ENCODE measurements around the gene PPP1R1B. TPM values are rescaled to one million over a fixed set of nuclear protein-coding genes. Genes with fewer than 3 reads are reported as not detected.

The PPP1R1B gene
- total and polyA plus RNA-seq, 5 donors from 2014 or later, result not detected

DNA sequence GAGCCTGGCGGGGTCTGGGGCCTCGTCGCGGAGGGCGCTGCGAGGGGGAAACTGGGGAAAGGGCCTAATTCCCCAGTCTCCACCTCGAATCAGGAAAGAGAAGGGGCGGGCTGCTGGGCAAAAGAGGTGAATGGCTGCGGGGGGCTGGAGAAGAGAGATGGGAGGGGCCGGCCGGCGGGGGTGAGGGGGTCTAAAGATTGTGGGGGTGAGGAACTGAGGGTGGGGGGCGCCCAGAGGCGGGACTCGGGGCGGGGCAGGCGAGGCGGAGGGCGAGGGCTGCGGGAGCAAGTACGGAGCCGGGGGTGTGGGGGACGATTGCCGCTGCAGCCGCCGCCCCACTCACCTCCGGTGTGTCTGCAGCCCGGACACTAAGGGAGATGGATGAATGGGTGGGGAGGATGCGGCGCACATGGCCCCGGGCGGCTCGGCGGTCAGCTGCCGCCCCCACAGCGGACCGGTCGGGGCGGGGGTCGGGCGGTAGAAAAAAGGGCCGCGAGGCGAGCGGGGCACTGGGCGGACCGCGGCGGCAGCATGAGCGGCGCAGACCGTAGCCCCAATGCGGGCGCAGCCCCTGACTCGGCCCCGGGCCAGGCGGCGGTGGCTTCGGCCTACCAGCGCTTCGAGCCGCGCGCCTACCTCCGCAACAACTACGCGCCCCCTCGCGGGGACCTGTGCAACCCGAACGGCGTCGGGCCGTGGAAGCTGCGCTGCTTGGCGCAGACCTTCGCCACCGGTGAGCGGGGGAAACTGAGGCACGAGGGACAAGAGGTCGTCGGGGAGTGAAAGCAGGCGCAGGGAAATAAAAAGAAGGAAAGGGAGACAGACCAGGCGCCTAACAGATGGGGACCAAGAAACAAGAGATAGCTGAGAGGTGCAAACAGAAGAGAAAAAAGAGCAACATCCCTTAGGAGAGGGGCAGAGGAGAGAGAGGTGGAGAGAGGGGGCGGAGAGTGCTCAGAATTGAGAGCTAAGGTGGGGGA is 41.5 kb downstream of the PPP1R1B start, which contains the start of gene PNMT:
Gene PNMT (plus strand): TSS at position 509 of the 980 bp plus-strand sequence. CDS start 23 bp downstream, at position 532.
- Mint-ChIP-seq H3K4me1 (peaks cover 0 to 25% (median 9%) of the 10 kb centered on the region in 4 donors), H3K27me3 (peaks cover 40% of the 10 kb centered on the region), H3K36me3 (no peaks in the 10 kb centered on the region), H3K9me3 (no peaks in the 10 kb centered on the region), H3K27ac (peak within 1 kb of the TSS in 2 of 3 donors; percentile 25 to 26), H3K4me3 (peak within 1 kb of the TSS; percentile 55 to 77 (median 68))
- peak; percentile 40 to 78 (median 64) for DNase-seq
- Histone ChIP-seq H3K27me3 (ENCODE audit: control insufficient read depth, insufficient read depth, low read length) (peaks cover 7% of the 10 kb centered on the region), H3K4me1 (ENCODE audit: control insufficient read depth, insufficient read depth, low read length, poor library complexity, severe bottlenecking) (peaks cover 20% of the 10 kb centered on the region), H3K27ac (ENCODE audit: insufficient read depth, low read length, poor library complexity, severe bottlenecking) (no peak within 1 kb of the TSS), H3K4me3 (ENCODE audit: low read depth, low read length) (no peak within 1 kb of the TSS), H3K9me3 (ENCODE audit: control insufficient read depth in 2 of 2, low read length in 2 of 2) (no peaks in the 10 kb centered on the region), H3K36me3 (ENCODE audit: control insufficient read depth, insufficient read depth, low read length) (no peaks in the 10 kb centered on the region)
- ATAC-seq (ENCODE audit: low read depth in 2 of 2), result peak; percentile 57 to 65

DNA sequence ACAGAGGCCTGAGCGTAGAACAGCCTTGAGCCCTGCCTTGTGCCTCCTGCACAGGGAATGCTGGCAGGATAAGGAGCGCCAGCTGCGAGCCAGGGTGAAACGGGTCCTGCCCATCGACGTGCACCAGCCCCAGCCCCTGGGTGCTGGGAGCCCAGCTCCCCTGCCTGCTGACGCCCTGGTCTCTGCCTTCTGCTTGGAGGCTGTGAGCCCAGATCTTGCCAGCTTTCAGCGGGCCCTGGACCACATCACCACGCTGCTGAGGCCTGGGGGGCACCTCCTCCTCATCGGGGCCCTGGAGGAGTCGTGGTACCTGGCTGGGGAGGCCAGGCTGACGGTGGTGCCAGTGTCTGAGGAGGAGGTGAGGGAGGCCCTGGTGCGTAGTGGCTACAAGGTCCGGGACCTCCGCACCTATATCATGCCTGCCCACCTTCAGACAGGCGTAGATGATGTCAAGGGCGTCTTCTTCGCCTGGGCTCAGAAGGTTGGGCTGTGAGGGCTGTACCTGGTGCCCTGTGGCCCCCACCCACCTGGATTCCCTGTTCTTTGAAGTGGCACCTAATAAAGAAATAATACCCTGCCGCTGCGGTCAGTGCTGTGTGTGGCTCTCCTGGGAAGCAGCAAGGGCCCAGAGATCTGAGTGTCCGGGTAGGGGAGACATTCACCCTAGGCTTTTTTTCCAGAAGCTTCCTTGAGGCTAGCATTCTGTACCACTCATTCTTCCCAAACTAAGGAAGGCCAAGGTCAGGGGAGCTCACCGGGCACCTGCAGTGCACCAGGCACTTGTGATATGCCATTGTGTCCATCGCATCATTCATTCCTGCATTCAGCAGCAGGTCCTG is 43.4 kb downstream of the PPP1R1B start:
- Histone ChIP-seq H3K4me1 (ENCODE audit: control insufficient read depth, insufficient read depth, low read length, poor library complexity, severe bottlenecking) (peaks cover 22% of the 10 kb centered on the region), H3K27ac (ENCODE audit: insufficient read depth, low read length, poor library complexity, severe bottlenecking) (no peak overlapping the region), H3K36me3 (ENCODE audit: control insufficient read depth, insufficient read depth, low read length) (no peaks in the 10 kb centered on the region), H3K4me3 (ENCODE audit: low read depth, low read length) (no peak overlapping the region), H3K9me3 (ENCODE audit: control insufficient read depth in 2 of 2, low read length in 2 of 2) (no peaks in the 10 kb centered on the region), H3K27me3 (ENCODE audit: control insufficient read depth, insufficient read depth, low read length) (peaks cover 7% of the 10 kb centered on the region)
- H3K27ac Mint-ChIP-seq, result no peak overlapping the region
- ATAC-seq (ENCODE audit: low read depth in 2 of 2) (no peak), DNase-seq (no peak)
- no peak overlapping the region for H3K4me3 Mint-ChIP-seq
- H3K4me1 Mint-ChIP-seq, result peaks cover 0 to 22% (median 9%) of the 10 kb centered on the region in 4 donors
- H3K27me3 Mint-ChIP-seq, result peaks cover 35% of the 10 kb centered on the region
- no peaks in the 10 kb centered on the region for H3K36me3 Mint-ChIP-seq
- H3K9me3 Mint-ChIP-seq, result no peaks in the 10 kb centered on the region

GRCh38 chr17:39670746-39671145 is 44.0 kb downstream of the PPP1R1B start:
- ATAC-seq (ENCODE audit: low read depth in 2 of 2), result no peak
- Mint-ChIP-seq H3K36me3 (no peaks in the 10 kb centered on the region), H3K9me3 (no peaks in the 10 kb centered on the region), H3K4me1 (peaks cover 0 to 24% (median 11%) of the 10 kb centered on the region in 4 donors), H3K27me3 (peaks cover 30% of the 10 kb centered on the region), H3K27ac (no peak overlapping the region), H3K4me3 (no peak overlapping the region)
- Histone ChIP-seq H3K36me3 (ENCODE audit: control insufficient read depth, insufficient read depth, low read length) (no peaks in the 10 kb centered on the region), H3K27ac (ENCODE audit: insufficient read depth, low read length, poor library complexity, severe bottlenecking) (no peak overlapping the region), H3K9me3 (ENCODE audit: control insufficient read depth in 2 of 2, low read length in 2 of 2) (no peaks in the 10 kb centered on the region), H3K27me3 (ENCODE audit: control insufficient read depth, insufficient read depth, low read length) (peaks cover 7% of the 10 kb centered on the region), H3K4me3 (ENCODE audit: low read depth, low read length) (no peak overlapping the region), H3K4me1 (ENCODE audit: control insufficient read depth, insufficient read depth, low read length, poor library complexity, severe bottlenecking) (peaks cover 29% of the 10 kb centered on the region)
- no peak for DNase-seq

DNA sequence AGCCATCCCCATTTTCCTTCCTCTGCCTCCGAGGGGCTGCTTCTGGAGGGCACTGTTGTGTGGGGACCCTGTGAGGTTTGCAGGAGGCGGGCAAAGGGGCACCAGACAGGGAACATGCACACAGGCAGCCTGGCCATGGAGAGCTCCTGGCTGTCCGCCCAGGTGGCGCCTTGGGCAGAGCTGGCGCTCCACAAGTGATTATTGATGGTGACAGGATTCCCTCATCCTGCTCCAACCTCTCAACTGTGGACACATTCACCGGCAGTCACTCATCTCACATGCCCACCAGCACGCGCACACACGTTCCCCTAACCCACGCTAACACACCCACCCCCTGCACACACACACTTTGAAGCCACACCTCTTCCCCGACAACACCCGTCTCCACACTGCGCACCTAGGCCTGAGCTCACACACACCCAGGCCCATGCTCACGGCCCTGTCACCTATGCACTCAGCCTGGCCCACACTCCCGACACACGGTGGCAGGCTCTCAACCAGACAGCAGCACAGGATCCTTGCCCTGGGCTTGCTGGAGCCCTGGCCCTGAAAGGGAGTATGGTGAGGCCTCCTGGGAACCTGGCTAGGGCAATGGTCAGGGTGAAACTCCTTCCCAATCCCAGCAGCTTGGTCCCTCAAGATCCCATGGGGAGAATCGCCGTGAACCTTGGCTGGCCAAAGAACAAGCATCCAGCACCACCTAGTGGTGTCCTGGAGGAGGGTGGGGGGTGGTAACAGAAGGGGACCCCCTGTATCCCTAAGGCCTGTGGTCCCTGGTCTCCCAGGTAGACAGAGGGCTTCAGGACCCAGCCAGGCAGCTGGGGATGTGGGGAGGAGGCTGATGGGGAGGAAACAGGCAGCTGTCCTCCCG is 45.1 kb downstream of the PPP1R1B start:
- no peak overlapping the region for H3K27ac ChIP-seq (ENCODE audit: insufficient read depth, low read length, poor library complexity, severe bottlenecking)
- no peaks in the 10 kb centered on the region for H3K36me3 ChIP-seq (ENCODE audit: control insufficient read depth, insufficient read depth, low read length)
- H3K4me1 ChIP-seq (ENCODE audit: control insufficient read depth, insufficient read depth, low read length, poor library complexity, severe bottlenecking), result peaks cover 39% of the 10 kb centered on the region
- Mint-ChIP-seq H3K27me3 (peaks cover 21% of the 10 kb centered on the region), H3K36me3 (no peaks in the 10 kb centered on the region), H3K9me3 (no peaks in the 10 kb centered on the region), H3K4me3 (peak overlapping the region in 1 of 4 donors; percentile 29), H3K27ac (no peak overlapping the region), H3K4me1 (peaks cover 0 to 29% (median 15%) of the 10 kb centered on the region in 4 donors)
- no peaks in the 10 kb centered on the region for H3K9me3 ChIP-seq (ENCODE audit: control insufficient read depth in 2 of 2, low read length in 2 of 2)
- no peak overlapping the region for H3K4me3 ChIP-seq (ENCODE audit: low read depth, low read length)
- peaks cover 5% of the 10 kb centered on the region for H3K27me3 ChIP-seq (ENCODE audit: control insufficient read depth, insufficient read depth, low read length)
- no peak for ATAC-seq (ENCODE audit: low read depth in 2 of 2)
- DNase-seq, result peak in 1 of 3 donors; percentile 37

- H3K4me3 Mint-ChIP-seq, result no peak overlapping the region
- no peaks in the 10 kb centered on the region for H3K9me3 Mint-ChIP-seq
- no peak overlapping the region for H3K27ac ChIP-seq (ENCODE audit: insufficient read depth, low read length, poor library complexity, severe bottlenecking)
- ATAC-seq (ENCODE audit: low read depth in 2 of 2), result no peak
- H3K9me3 ChIP-seq (ENCODE audit: control insufficient read depth in 2 of 2, low read length in 2 of 2), result no peaks in the 10 kb centered on the region
- peaks cover 2% of the 10 kb centered on the region for H3K27me3 ChIP-seq (ENCODE audit: control insufficient read depth, insufficient read depth, low read length)
- H3K4me3 ChIP-seq (ENCODE audit: low read depth, low read length), result no peak overlapping the region
- H3K4me1 Mint-ChIP-seq, result peaks cover 0 to 35% (median 14%) of the 10 kb centered on the region in 4 donors
- H3K27me3 Mint-ChIP-seq, result peaks cover 17% of the 10 kb centered on the region
- no peak for DNase-seq
- H3K36me3 Mint-ChIP-seq, result no peaks in the 10 kb centered on the region
- peak overlapping the region in 1 of 3 donors; percentile 90 for H3K27ac Mint-ChIP-seq
- H3K4me1 ChIP-seq (ENCODE audit: control insufficient read depth, insufficient read depth, low read length, poor library complexity, severe bottlenecking), result peaks cover 32% of the 10 kb centered on the region
- H3K36me3 ChIP-seq (ENCODE audit: control insufficient read depth, insufficient read depth, low read length), result no peaks in the 10 kb centered on the region
Measured at GRCh38 chr17:39672522-39673334, 46.0 kb downstream of the PPP1R1B start.

DNA sequence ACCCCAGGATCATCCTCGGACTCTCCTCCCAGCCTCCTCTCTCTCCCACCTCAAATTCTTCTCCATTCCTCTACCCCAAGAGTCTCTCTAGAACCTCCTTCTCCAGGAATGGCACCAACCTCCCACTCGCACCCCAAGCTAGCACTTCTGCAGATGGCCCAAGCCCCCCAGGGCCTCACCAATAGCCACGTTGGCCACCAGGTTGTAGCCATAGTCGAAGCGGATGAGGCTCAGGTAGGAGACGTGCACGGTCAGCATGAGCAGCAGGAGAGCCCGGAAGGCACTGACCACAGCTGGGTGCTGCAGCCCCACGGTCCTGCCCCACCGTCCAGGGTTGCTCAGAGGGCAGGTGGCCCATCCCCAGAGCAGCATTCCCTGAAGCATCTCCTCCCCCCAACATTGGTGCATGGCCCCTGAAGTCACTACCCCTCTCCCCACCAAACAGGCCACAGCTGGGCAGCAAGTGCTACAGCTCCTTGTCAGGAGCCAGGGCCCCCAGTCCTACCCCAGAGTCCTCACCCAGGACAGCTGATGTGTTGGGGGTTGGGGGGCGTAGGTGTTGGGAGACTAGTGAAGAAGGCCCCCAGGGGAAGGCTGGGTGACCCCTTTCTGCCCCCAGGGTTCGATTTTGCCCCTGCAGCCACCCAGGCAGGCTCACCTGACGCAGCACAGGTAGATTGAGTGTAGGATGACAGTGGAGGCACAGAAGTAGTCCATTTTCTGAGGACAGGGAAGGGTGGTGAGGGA is 46.8 kb downstream of the PPP1R1B start:
- H3K4me1 Mint-ChIP-seq, result peaks cover 0 to 39% (median 16%) of the 10 kb centered on the region in 4 donors
- Histone ChIP-seq H3K27ac (ENCODE audit: insufficient read depth, low read length, poor library complexity, severe bottlenecking) (no peak overlapping the region), H3K36me3 (ENCODE audit: control insufficient read depth, insufficient read depth, low read length) (no peaks in the 10 kb centered on the region), H3K27me3 (ENCODE audit: control insufficient read depth, insufficient read depth, low read length) (peaks cover 2% of the 10 kb centered on the region), H3K4me1 (ENCODE audit: control insufficient read depth, insufficient read depth, low read length, poor library complexity, severe bottlenecking) (peaks cover 25% of the 10 kb centered on the region), H3K9me3 (ENCODE audit: control insufficient read depth in 2 of 2, low read length in 2 of 2) (no peaks in the 10 kb centered on the region), H3K4me3 (ENCODE audit: low read depth, low read length) (no peak overlapping the region)
- ATAC-seq (ENCODE audit: low read depth in 2 of 2), result no peak
- H3K9me3 Mint-ChIP-seq, result no peaks in the 10 kb centered on the region
- H3K36me3 Mint-ChIP-seq, result no peaks in the 10 kb centered on the region
- H3K27me3 Mint-ChIP-seq, result peaks cover 14% of the 10 kb centered on the region
- DNase-seq, result no peak
- peak overlapping the region in 1 of 4 donors; percentile 21 for H3K4me3 Mint-ChIP-seq
- H3K27ac Mint-ChIP-seq, result no peak overlapping the region

Measured in CD4-positive, CD25-positive, alpha-beta regulatory T cell (primary cell).